Measurements from ENCODE around the gene RAD23B.

Gene RAD23B

DNA sequence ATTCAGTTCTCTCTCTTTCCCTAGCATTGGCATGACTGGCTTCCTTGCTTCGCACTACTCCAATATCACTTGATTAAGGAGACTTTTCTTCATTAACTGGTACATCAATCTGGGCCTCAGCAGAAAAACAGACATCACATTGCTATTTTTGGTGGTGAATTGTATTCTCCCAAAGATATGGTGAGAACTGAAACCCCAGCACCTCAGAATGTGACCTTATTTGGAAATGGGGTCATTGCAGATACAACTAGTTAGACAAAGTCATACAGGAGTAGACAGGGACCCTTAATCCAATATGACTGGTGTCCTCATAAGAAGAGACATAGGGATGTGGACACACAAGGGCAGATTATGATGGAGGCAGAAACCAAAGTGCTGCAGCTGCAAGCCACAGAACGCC lies 7.5 kb upstream of the RAD23B start:
- TF ChIP-seq, protein P1, sequence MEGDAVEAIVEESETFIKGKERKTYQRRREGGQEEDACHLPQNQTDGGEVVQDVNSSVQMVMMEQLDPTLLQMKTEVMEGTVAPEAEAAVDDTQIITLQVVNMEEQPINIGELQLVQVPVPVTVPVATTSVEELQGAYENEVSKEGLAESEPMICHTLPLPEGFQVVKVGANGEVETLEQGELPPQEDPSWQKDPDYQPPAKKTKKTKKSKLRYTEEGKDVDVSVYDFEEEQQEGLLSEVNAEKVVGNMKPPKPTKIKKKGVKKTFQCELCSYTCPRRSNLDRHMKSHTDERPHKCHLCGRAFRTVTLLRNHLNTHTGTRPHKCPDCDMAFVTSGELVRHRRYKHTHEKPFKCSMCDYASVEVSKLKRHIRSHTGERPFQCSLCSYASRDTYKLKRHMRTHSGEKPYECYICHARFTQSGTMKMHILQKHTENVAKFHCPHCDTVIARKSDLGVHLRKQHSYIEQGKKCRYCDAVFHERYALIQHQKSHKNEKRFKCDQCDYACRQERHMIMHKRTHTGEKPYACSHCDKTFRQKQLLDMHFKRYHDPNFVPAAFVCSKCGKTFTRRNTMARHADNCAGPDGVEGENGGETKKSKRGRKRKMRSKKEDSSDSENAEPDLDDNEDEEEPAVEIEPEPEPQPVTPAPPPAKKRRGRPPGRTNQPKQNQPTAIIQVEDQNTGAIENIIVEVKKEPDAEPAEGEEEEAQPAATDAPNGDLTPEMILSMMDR (conservative IDR thresholded peaks at IDR 0.05; ENCODE audit: low read length), result no peak
- DNase-seq (ENCODE audit: low read depth), result no peak
- no peak overlapping the region for H3K4me3 ChIP-seq (ENCODE audit: low read length)

DNA sequence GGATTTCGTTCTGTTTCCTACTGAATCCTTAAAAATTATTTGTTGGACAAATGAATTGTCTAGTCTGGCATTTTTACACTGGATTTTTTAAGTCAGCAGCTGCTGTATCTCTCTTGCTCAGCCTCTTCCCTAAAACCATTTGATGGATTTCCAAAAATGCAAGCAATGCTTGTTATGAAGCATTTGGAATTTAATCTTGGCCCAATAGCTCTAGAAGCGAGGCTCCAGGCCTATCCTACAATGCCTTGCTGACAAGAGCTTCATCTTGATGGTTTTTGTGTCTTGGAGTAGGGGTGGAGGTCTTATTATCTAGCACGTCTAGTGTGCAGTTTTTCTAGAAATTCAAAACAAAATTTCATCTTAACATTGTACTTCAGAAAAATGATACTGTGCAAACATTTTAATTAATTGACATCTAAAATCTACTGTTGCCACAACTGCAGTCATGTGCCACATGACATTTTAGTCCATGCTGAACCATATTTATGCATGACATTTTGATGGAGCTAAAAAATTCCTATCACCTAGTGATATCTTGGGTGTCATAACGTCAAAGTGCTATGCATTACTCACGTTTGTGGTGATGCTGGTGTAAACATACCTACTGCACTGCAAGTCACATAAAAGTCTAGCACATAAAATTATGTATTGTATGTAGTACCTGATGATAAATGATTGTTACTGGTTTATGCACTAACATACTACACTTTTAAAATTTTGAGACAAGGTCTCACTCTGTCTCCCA lies 5.9 kb upstream of the RAD23B start:
- no peak overlapping the region for H3K4me3 ChIP-seq (ENCODE audit: low read length)
- DNase-seq (ENCODE audit: low read depth), result peak; percentile 95
- TF ChIP-seq, protein P1 (conservative IDR thresholded peaks at IDR 0.05; ENCODE audit: low read length), result no peak

DNA sequence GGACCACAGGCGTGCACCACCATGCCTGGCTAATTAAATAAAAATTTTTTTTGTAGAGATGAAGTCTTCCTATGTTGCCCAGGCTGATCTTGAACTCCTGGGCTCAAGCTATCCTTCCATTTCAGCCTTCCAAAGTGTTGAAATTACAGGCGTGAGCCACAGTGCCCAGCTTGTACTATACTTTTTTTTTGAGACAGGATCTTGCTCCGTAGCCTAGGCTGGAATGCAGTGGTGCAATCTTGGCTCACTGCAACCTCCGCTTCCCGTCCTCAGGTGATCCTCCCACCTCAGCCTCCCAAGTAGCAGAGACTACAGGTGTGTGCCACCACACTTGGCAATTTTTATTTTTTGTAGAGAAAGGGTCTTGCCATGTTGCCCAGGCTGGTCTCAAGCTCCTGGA lies 5.3 kb upstream of the RAD23B start:
- TF ChIP-seq, protein P1 (conservative IDR thresholded peaks at IDR 0.05; ENCODE audit: low read length), result no peak
- no peak for DNase-seq (ENCODE audit: low read depth)
- no peak overlapping the region for H3K4me3 ChIP-seq (ENCODE audit: low read length)

DNA sequence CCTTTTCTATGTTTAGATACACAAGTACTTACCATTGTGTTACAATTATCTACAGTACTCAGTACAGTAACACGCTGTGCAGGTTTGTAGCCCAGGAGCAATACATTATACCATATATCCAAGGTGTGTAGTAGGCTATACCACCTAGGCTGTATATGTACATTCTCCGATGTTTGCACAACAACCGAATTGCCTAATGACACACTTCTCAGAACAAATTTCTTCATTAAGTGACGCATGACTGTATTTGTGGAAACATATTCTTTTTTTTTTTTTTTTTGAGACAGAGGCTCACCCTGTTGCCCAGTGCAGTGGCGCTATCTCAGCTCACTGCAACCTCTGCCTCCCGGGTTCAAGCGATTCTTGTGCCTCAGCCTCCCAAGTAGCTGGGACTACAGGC lies 4.0 kb upstream of the RAD23B start:
- no peak for DNase-seq (ENCODE audit: low read depth)
- H3K4me3 ChIP-seq (ENCODE audit: low read length), result no peak overlapping the region
- TF ChIP-seq, protein P1 (conservative IDR thresholded peaks at IDR 0.05; ENCODE audit: low read length), result no peak

DNA sequence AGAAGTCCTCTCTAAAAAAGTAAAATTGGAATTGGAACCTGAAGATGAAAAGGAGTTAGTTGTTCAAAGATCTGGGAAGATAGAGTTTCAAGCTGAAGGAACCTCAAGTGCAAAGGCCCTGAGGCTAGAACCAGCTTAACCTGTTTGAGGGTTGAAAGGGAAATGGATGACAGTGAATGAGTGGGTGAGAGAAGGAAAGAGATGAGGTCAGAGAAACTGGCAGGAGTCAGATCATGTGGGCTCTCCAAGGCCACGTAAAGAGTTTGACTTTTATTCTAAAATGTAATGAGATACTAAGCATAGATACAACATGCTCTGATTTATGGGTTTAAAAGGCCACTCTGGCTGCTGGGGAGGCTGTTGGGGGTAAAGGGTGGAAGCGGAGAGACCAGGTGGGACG lies 2.5 kb upstream of the RAD23B start:
- TF ChIP-seq, protein P1 (conservative IDR thresholded peaks at IDR 0.05; ENCODE audit: low read length), result no peak
- H3K4me3 ChIP-seq (ENCODE audit: low read length), result no peak overlapping the region
- DNase-seq (ENCODE audit: low read depth), result no peak

DNA sequence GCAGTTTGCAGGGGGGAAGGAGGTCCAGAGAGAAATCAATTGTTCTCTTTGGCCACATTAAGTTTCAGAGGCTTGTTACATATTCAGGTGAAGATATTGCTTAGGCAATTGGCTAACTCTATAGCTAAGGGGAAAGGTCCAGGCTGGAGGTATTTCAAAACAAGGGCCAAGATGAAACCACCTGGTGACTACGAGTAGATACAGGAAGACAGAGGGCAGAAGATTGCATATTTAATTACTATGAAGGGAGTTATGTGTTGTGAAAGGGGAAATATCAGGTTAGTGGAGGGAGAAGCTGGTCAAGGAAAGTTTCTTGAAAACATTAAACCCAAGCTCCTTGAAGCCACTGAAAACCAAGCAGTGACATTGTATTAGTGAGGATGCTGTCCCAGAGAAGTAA lies 1.9 kb upstream of the RAD23B start:
- TF ChIP-seq, protein P1 (conservative IDR thresholded peaks at IDR 0.05; ENCODE audit: low read length), result no peak
- no peak for DNase-seq (ENCODE audit: low read depth)
- no peak overlapping the region for H3K4me3 ChIP-seq (ENCODE audit: low read length)

DNA sequence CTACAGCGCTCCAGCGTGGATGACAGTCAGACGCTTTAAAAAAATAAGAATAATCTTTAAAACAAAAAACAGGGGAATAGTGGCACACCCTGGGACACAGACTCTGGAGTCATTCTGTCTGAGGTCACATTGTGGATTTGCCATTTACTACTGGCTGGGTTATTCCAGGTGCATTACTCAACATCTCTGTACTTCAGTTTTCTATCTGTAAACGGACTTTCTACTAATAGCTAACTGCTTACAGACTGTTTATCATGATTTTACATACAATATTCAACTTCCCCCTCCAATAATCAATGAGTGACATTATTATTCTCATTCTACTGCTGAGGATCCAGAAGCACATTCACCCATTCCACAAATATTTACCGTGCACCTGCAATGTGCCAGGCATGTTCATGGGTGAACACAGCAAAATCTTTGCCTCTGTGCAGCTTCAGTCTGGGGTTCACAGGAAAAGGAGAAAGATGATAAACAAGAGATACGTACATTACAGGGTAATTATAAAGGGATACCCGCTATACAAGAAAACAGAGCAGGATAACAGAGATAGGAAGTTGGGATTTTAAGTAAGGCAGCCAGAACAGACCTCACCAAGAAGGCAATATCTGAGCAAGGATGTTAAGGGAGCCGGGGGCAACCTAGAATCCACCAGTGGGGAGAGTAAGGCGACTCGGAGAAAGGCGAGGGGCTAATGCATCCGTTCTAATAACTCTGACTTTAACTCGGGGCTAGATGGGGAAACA lies 984 bp upstream of the RAD23B start:
- peak overlapping the region; percentile 68 for H3K4me3 ChIP-seq (ENCODE audit: low read length)
- no peak for DNase-seq (ENCODE audit: low read depth)
- TF ChIP-seq, protein P1 (conservative IDR thresholded peaks at IDR 0.05; ENCODE audit: low read length), result no peak
